HG03432 (cell line): ENCODE data around the gene NOVA2.

Source experiments
- ATAC-seq: cut with Tn5 transposase; IDR thresholded peaks from one replicate; pipeline ENCODE4 v1.9.1; 2021; ENCODE audit warnings: mild to moderate bottlenecking, moderate library complexity; ENCODE audit not compliant: unreplicated experiment

NOVA2 gene

DNA sequence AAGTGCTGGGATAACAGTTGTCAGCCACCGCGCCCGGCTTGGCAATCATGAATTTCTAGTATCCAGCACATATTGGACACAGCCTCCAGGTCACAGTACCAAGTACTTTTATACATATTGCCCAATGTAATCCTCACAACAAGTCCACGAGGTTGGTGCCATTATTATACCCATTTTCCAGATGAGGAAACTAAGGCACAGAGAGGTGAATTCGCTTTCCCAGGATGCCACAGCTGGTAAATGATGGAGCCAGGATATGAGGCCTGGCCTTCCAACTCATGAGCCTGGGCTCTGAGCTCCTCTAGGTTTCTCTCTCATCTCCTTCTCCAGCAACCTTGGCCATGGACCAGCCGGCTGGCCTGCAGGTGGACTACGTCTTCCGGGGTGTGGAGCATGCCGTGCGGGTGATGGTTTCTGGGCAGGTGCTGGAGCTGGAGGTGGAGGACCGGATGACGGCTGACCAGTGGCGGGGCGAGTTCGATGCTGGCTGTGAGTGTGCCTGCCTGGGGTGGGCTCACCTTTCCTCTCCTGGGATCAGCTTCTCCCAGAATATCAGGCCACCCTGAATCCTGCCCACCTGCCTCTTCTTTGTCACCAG, 29.1 kb upstream of the NOVA2 start:
- no peak for ATAC-seq

DNA sequence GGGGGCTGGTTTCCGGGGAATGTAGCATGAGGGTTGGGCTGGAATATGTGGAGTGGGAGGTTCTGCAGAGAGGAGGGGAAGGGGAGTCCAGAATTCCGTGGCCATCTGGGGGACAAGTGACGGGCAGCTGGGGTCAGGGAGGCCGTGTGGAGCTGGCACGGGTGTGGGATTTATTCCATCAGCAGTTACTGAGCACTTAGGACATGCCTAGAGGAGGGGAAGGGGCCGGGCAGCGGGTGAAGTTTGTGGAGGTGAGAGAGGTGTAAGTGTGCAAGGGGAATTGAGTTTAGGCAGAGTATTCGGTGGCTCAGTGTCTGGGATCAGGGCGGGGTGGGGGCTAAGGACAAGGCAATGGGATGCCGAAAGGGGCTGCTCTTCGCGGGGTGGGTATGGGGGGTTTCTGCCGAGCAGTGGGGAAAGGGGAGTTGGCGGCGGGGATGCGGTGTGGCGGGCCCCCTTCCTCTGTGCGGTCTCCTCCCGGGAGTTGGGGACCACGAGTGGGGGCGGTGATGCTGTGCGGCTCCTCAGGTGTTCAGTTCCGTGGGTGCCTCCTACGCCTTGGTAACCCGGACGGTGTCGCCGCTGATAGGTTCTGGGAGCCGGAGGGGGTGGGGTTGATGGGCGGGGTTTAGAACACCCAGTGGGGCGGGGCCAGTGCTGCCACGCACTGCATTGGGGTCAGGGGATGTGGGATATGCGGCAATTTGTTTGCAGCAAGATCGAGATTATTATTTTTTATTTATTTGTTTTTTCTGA, 27.0 kb upstream of the NOVA2 start:
- peak; percentile 51 for ATAC-seq

DNA sequence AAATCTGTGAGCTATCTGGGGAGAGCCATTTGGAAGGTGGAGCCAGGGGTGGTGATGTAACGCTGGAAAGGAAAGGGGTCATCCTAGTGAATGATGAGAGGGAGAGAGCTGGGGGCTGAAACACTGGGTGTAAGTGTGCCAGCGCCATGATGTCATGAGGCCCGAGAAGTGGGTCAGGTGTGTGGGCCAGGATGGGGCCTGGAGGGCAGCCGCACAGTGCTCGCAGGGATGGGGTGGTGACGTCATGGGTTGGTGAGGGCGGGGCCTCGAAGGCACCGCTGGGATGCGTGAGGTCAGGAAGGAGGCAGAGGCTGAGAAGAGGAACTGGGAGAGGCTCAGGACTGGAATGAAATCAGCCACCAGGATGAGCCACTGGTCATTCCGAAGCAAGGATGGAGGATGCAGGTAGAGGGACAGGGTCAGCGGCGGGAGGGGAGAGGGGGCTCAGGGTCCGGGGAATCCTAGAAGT, 26.0 kb upstream of the NOVA2 start:
- ATAC-seq, result no peak

DNA sequence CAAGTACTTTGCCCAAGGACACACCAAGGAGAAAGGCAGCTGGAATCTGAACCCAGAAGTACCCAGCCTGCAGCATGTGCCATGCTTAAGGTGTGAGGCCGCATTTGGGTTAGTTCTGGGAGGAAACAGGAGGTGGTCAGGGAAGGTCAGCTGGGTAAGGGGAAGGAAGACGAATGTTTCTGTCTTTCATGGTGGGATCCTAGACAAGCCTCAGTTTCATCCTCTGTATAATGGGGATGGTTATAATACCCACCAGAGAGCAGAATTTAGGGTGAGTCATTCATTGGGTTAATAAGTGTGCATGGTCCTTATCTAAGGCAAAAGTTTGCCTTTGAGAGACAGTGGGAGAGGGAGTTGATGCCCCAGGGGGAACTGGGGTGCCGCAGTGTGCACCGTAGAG, 25.2 kb upstream of the NOVA2 start:
- ATAC-seq, result no peak

DNA sequence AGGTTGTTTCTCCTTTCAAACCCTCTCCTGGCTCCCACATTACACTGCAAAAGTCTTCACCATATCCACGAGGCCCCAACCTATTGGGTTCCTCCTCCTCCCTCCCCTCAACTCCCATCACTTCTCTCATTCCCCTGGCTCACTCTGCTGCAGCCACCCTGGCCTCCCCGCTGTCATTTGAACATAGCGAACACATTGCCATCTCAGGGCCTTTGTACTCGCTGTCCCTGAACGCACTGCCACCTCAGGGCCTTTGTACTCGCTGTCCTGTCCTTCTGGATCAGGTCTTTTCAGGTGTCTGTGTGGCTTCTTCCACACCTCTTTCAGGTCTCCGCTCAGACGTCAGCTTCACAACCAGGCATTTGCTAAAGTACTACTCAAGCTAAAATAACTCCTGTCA, 23.3 kb upstream of the NOVA2 start:
- ATAC-seq, result no peak

DNA sequence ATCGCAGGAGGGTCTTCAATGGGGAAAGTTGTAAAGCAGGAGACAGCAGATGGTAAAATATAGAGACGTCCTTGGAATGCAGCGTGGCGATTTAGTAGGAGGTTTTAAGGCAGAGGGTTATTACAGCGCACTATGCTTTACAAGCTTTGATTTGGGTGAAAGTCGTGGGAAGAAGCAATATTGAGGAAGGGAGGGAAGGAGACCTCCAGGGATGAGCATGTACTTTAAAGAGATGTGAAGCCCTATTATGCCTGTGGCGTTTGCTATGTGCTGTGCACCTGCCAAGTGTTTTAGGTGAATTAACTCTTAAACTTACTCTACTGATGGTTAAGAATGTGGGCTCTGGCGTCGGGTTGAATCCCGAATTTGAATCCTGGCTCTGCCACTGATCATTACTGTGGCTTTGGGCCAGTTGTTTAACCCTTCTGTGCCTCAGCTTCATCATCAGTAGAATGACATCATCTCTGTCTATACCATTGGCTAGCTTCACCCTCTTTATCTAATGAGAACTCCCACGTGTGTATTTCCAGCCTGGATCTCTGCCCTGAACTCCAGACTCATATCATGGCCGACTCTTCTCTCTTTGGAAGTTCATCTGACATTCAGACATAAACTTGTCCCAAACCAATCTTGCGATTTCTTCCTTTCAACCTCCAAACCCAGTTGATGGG, 22.2 kb upstream of the NOVA2 start:
- ATAC-seq, result no peak

DNA sequence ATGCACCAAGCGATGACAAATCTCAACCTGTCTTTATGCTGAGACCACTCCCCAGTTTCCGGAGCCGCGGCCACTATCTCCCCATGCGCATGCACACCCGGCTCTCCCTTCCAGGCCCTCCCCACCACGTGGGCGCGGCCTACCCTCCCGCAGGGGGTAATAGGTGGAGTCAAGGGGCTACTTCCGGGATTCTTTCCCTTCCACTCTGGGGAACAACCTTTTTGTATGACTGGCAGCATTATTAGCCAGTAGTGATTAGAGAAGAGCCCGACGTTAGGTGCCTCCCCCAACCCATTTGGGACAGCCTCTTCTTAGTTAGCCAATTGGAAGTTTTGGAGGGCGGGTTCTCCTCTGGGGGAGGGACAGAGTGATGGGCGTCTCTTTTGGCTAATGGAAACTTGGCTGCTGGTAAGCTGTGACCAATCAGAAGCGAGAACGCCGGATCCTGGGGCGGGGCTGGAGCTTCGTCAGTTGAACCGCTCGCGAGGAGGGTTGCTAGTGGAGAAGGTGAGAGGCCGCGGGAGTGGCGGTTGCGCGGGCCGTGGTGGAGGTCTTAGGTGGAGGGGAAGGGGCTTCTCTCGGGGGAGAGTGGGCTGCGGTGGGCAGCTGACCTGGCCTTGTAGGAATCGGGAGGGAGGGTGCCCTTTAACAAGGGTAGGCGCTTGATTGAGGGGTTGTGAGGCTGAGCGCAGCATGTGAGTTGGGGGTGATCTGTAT, 21.5 kb upstream of the NOVA2 start, which contains the start of gene CCDC61:
CCDC61 (plus strand) TSS at position 470 of the 717 bp plus-strand sequence. CDS start 7,552 bp downstream, outside the sequence.
- peak; percentile 95 for ATAC-seq

DNA sequence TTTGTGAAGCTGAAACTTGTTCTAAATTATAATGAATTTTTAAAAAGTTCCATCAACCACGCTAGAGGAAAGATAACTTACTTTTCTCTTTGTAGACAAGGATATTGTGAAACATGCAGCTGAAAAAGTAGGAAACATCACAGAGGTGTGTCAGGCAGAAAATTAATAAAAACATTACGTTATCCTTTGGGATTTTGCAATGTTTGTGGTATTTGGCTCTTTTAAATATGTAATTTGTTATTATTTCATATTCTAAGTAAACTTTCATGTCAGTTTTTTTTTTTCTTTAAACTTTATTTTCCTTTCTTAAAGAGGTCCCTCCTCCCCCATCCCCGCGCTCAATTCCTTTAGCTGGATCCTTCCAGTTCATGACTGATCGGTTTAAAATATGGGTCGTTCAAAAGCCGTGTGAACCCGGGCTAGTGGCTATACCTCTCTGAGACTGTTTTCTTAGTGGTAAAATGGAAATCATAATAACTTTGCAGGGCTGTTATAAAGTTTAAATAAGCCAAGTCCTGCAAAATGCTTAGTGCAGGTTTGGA, 20.9 kb upstream of the NOVA2 start:
- ATAC-seq, result peak; percentile 1

DNA sequence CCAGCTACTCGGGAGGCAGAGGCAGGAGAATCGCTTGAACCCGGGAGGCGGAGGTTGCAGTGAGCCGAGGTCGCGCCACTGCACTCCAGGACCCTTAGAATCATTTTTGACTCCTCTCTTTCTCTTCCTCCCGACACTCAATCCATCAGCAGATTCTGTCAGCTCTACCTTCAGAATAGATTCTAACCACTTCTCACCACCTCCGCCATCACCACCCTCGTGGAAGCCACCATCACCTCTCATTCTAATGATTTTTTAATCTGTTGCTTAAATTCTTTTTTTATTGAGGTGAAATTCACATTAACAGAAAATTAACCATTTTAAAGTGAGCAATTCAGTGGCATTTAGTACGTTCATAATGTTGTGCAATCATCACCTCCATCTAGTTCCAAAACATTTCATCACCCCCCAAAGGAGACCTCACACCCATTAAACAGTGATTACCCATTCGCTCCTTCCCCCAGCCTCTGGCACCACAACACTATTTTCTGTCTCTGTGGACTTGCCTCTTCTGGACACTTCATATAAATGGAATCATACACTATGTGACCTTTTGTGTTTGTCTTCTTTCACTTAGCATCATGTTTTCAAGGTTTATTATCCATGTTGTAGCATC, 16.6 kb upstream of the NOVA2 start:
- ATAC-seq, result no peak

DNA sequence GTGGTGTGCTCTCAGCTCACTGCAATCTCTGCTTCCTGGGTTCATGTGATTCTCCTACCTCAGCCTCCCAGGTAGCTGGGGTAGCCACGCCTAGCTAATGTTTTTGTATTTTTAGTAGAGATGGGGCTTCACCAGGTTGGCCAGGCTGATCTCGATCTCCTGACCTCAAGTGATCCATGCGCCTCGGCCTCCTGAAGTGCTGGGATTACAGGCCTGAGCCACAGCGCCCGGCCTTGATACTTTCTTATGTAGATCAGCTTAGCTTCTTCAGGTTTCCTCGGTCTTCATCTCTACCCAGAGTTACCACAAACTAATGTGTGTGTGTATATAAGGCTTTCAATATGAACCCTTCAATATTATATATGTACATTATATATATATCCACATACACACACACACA, 11.7 kb upstream of the NOVA2 start:
- ATAC-seq, result no peak

DNA sequence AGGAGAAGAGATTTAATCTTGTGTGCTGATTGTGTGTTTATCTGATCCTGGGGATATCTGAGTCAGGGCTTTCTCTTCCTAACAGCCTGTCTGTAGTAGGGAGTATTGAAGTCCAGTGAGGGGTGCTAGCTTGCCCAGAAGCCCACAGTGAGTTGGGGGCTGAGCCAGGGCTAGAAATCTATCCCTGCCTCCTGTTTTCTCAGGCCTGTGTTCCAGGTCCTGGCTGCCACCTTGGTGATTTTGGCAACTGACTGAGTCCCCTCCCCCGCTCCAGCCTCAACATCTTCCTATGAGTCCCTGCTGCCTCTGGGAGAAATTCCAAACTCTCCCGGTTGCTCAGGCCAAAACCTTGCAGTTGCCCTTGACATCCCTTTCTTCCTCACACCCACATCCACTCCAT, 7.7 kb upstream of the NOVA2 start:
- no peak for ATAC-seq

DNA sequence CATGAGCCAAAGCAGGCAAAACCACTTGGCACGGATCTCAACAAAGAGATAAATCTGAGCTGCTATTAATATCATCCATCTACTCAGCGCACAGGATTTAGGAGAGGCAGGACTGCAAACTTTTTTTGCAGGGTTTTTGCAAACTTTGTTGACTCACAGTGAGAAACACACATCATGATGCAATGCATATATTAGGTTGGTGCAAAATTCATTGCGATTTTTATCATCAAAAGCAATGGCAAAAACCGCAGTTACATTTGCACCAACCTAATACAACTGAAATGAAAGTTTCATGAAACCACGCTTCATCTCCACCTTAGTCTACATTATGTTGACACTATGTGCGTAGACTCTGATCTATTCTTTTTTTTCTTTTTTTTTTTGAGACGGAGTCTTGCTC, 4.5 kb upstream of the NOVA2 start:
- ATAC-seq, result no peak

DNA sequence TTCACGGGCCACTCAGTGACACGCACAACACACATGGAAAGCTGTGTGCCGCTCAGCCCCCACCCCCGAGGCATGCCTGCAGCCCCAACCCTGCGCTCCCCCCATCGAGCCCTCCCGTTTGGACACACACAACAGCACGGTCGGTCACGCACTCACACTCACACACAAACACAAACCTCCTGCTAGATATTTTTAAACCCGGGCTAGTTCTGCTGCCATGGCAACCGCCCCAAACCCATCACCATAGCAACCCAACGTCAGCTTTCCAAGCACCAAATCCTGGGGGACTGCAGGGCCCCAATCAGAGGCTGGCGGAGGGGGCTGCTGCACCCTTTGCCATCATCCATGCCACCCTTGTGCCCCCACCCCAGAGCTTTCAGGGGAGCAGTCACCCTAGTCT, 2.5 kb upstream of the NOVA2 start:
- ATAC-seq, result no peak

DNA sequence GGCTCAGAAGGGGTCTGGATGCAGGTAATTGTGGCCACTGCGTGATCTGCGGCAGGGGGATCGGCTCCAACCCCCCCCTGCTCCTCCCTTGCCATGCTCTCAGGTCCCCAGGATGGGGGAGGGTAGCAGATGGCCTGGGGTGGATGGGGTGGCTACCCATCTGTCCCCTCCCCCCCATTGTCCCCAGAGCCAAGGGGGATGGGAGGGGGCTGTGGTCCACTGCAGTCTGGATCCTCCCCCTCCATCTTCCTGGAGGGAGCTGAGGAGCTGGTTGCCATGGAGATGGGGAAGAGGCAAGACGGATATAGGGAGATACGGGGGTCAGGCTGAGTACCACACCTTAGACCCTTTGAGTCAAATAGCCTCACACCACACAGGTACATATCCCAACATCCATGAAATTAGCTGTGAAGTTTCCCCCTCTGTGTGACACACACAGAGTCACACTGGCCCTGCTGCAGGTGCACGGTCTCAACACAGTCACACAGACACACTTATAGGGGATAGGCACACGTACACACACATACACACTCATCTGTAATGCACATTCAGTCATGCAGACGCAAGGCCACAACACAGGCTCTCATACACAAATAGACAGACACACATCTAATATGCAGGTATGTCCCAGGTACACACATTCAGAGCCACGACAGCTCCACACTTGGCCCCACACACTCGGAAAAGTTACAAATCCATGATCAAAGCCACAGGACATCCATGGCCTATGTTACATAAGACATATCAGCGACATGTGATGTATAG, 1.8 kb upstream of the NOVA2 start:
- no peak for ATAC-seq

DNA sequence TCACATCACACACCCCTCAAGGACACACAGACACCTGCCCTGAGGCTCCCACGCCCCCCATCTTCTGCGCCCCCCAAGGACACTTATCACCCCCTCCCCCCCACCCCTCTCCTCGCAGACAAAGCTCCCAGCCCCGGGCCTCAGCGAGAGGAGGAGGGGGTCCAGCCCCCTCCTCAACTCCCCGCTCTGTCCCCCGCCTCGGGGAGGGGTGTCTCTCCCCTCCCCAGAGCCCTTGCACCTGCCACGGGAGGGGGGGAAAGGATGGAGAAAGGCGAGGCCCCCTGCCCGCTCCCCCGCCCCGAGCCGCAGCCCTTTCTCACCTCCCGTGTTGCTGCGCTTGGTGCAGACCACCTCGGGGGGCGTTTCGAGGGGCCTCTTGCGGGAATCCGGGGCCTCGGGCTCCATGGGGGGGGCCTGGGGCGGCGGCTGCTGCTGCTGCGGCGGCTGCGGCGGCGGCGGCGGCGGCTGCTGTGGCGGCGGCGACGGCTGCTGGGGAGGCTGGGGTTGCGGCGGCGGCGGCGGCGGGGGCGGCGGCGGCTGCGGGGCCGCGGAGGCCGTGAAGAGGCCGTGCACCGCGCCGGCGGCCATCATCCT, 621 bp downstream of the NOVA2 start:
- no peak for ATAC-seq

DNA sequence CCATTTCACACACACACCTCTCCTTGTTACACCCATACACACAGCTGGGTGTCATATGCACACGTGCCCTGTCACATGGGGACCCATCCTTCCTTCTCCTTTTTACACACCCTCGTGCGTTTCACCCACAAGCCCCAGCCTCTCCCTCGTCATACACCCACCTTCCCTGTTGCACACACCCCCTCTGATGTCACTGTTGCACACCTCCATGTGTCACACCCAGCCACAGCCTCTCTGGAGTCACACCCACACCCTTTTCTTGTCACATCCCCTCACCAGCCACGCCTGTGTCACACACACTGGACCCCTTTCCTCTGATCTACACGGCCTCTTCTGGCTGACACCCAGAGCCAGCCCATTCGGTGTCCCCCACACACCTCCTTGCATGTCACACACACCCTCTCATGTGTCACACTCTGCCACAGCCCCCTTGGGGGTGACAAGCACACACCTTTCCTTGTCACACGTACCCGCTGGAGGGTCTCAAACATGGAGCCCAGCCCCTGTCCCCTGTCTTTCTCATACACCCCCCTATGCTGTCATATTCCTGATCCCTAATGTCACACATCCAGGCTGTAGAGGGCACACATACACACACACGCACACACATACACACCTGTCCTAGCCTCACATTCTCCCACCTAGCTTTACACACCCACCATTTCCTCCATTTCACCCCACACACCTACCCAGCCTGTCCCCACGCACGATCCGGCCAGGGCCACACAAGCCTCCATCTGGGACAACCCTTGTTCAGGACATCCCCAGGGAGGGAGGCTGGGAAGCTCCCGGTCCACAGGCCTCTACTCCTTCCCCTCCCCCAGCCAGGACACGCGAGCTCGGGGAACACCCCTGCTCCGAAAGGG, 1.4 kb downstream of the NOVA2 start:
- ATAC-seq, result no peak

DNA sequence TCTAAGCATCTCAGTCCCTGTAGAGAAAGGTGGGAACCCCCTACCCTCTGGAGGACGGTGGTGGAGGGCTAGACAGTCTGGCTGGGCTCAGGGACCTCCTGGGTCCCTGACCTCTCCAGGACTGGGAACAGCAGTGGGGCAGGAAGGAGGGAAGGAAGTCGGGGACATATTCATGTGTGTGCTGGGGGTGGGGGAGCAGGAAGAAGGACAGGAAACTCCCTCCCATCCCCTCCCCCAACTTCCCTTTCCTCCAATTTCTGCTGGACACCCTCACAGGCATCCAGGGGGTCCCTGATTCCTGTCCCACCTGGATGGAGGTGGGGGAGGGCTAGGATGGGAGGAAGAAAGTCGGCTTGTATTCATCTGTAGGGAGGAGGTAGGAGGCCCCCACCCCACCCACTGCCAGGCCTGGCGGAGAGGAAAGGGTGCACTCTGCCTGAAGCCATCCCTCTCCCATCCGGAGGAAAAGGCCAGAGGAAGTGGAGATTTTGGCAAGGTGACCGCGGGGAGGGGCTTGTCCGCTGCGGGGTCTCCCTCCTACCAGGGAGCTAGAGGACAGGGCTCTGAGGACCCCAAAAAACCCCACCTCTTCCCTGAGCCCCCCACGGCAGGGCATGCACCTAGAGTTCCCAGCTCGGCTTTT, 2.3 kb downstream of the NOVA2 start:
- no peak for ATAC-seq

DNA sequence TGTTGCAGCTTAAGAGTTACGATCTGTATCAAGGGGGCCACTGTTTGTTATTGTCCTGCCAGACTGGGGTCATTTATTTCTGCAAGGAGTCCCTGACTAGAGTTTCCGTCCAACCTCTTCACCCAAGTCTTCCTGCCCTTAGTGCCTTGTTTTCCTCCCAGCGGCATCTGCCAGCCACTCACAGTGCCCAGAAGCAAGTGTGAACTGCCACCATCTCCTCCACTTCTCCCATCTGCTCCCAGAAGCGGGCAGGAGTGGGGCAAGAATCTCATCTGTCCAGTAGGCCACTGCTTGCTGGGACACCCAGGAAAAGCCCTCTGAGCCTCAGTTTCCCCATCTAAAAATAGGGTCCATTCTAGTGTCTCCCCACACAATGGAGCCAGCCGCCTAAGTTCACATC, 4.0 kb downstream of the NOVA2 start:
- ATAC-seq, result no peak
